ENCODE results near the gene THTPA.

Gene THTPA

GRCh38 chr14:23555882-23556699 is at the start of gene THTPA:
Gene THTPA, plus strand, starts transcription at chr14:23556271. Its CDS starts 487 bp downstream, at chr14:23556758.
- peak within 1 kb of the TSS; percentile 76 for H3K4me3 ChIP-seq (ENCODE audit: low read depth, low read length)
- no peak for TF ChIP-seq CTCF (IDR thresholded peaks at IDR 0.05; ENCODE audit: low read depth, low read length)
- in situ Hi-C loops (cut with HindIII; ENCODE audit: low sequenced_read_pairs): no loop called here
- DNase-seq (ENCODE audit: low read depth, low spot score): peak; percentile 91

GRCh38 chr14:23512156-23512555 is 43.9 kb upstream of the THTPA start:
- TF ChIP-seq CTCF (IDR thresholded peaks at IDR 0.05; ENCODE audit: low read depth, low read length): no peak
- H3K4me3 ChIP-seq (ENCODE audit: low read depth, low read length): peak overlapping the region; percentile 22
- no peak for DNase-seq (ENCODE audit: low read depth, low spot score)
- in situ Hi-C loops (cut with HindIII; ENCODE audit: low sequenced_read_pairs): no loop called here

GRCh38 chr14:23513005-23513817 is 42.9 kb upstream of the THTPA start:
- no peak for DNase-seq (ENCODE audit: low read depth, low spot score)
- H3K4me3 ChIP-seq (ENCODE audit: low read depth, low read length): no peak overlapping the region
- in situ Hi-C loops (cut with HindIII; ENCODE audit: low sequenced_read_pairs): no loop called here
- TF ChIP-seq CTCF (IDR thresholded peaks at IDR 0.05; ENCODE audit: low read depth, low read length): no peak

- in situ Hi-C loops (cut with HindIII; ENCODE audit: low sequenced_read_pairs): no loop called here
- TF ChIP-seq CTCF (IDR thresholded peaks at IDR 0.05; ENCODE audit: low read depth, low read length): no peak
- DNase-seq (ENCODE audit: low read depth, low spot score): no peak
- no peak overlapping the region for H3K4me3 ChIP-seq (ENCODE audit: low read depth, low read length)
These were observed 42.0 kb upstream of the THTPA start for GRCh38 chr14:23513818-23514643.

- TF ChIP-seq CTCF (IDR thresholded peaks at IDR 0.05; ENCODE audit: low read depth, low read length): no peak
- H3K4me3 ChIP-seq (ENCODE audit: low read depth, low read length): no peak overlapping the region
- in situ Hi-C loops (cut with HindIII; ENCODE audit: low sequenced_read_pairs): no loop called here
- DNase-seq (ENCODE audit: low read depth, low spot score): no peak
These were observed 41.5 kb upstream of the THTPA start for GRCh38 chr14:23514644-23514957.

GRCh38 chr14:23517650-23518326 is 38.3 kb upstream of the THTPA start:
- TF ChIP-seq CTCF (IDR thresholded peaks at IDR 0.05; ENCODE audit: low read depth, low read length): no peak
- no peak overlapping the region for H3K4me3 ChIP-seq (ENCODE audit: low read depth, low read length)
- no peak for DNase-seq (ENCODE audit: low read depth, low spot score)
- in situ Hi-C loops (cut with HindIII; ENCODE audit: low sequenced_read_pairs): no loop called here

Measured in astrocyte of the spinal cord (primary cell).